ENCODE measurements around the gene SAXO1. TPM values are rescaled to one million over a fixed set of nuclear protein-coding genes. Genes with fewer than 3 reads are reported as not detected.

The SAXO1 gene
- total RNA-seq, 2 donors from 2014 or later, result not detected

DNA sequence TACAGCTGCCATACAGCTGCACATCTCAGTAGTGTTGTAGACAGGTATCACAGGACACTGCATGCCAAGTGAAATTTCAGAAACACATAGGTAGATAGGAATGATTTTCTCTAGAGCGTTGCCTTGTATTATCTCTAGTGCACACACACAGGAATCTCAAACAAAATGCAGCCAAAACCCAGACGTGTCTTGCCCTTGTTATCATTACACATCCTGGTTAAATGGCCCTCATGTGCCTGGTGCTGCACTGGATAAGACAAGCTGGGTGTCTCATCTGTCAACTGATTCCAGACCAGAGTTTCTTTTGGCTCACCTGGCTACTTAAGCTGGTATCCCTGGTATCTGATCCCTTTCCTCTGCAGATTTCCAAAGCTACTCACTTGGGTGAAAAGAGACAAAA, 59.7 kb downstream of the SAXO1 start:
- H3K4me1 ChIP-seq, result peaks cover 5% of the 10 kb centered on the region
- H3K27ac ChIP-seq, result no peak overlapping the region
- 74 to 83% methylated on average over 2 of the region's 2 CpGs for WGBS, 2 donors
- intact Hi-C loops (cut with DNase I), result no loop called here
- H3K4me3 ChIP-seq, result no peak overlapping the region
- no peaks in the 10 kb centered on the region for H3K9me3 ChIP-seq
- DNase-seq (no peak), ATAC-seq (no peak)
- TF ChIP-seq, protein P1, sequence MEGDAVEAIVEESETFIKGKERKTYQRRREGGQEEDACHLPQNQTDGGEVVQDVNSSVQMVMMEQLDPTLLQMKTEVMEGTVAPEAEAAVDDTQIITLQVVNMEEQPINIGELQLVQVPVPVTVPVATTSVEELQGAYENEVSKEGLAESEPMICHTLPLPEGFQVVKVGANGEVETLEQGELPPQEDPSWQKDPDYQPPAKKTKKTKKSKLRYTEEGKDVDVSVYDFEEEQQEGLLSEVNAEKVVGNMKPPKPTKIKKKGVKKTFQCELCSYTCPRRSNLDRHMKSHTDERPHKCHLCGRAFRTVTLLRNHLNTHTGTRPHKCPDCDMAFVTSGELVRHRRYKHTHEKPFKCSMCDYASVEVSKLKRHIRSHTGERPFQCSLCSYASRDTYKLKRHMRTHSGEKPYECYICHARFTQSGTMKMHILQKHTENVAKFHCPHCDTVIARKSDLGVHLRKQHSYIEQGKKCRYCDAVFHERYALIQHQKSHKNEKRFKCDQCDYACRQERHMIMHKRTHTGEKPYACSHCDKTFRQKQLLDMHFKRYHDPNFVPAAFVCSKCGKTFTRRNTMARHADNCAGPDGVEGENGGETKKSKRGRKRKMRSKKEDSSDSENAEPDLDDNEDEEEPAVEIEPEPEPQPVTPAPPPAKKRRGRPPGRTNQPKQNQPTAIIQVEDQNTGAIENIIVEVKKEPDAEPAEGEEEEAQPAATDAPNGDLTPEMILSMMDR (IDR thresholded peaks at IDR 0.05), result no peak
- no peak for TF ChIP-seq POLR2A (IDR thresholded peaks at IDR 0.05)
- H3K36me3 ChIP-seq (replicated peaks in 1 of 2; ENCODE audit: insufficient read depth in 1 of 2, low read depth in 2 of 2), result no peaks in the 10 kb centered on the region
- no peaks in the 10 kb centered on the region for H3K27me3 ChIP-seq

DNA sequence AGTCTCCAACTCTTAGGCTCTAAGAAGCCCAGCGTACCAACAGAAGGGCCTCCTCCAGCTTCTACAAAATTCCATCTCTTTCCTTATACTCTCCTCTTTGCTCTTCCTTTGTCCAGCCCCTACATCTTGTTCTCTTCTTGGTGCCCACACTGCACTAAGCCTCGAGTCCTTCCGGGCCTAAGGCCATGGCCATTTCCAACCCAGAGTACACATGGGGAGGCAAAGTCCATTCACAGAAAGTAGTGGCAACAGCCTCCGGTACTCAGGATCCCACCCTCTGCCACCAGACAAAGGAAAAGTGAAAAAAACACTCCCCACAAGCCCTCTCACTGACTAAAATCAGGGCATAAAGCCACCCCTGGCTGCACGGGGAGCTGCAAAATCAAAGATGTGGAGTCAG, 60.3 kb downstream of the SAXO1 start:
- Histone ChIP-seq H3K4me3 (no peak overlapping the region), H3K36me3 (replicated peaks in 1 of 2; ENCODE audit: insufficient read depth in 1 of 2, low read depth in 2 of 2) (no peaks in the 10 kb centered on the region), H3K27ac (no peak overlapping the region), H3K9me3 (peaks cover 0 to 4% (median 0%) of the 10 kb centered on the region in 3 donors), H3K4me1 (peaks cover 5% of the 10 kb centered on the region), H3K27me3 (no peaks in the 10 kb centered on the region)
- ATAC-seq (no peak), DNase-seq (no peak)
- 66 to 80% methylated on average over 5 of the region's 5 CpGs for WGBS, 2 donors
- intact Hi-C loops (cut with DNase I), result no loop called here
- no peak for TF ChIP-seq POLR2A (IDR thresholded peaks at IDR 0.05)
- TF ChIP-seq, protein P1 (IDR thresholded peaks at IDR 0.05), result no peak

DNA sequence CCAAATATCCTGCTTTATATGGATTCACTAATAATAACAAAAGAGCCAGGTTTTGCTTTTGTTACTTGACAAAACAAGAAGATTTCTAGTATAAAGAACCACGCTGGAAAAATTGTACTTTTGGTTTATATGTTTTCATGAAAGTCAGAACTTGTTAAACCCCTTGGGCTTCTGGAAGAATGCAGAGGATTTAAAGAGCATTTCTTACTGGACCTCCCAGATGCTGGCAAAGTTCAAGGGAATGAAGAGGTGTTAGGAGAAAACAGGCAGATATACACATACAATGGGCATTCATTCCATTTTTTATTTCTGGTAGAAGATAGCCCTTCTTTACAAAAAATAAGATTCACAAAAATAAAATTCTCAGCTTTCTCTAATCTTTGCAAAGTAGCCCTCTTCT, 61.1 kb downstream of the SAXO1 start:
- WGBS, 2 donors, result 78 to 81% methylated on average over 1 of the region's 1 CpG
- H3K36me3 ChIP-seq (replicated peaks in 1 of 2; ENCODE audit: insufficient read depth in 1 of 2, low read depth in 2 of 2), result no peaks in the 10 kb centered on the region
- H3K4me1 ChIP-seq, result peaks cover 3% of the 10 kb centered on the region
- H3K4me3 ChIP-seq, result no peak overlapping the region
- H3K9me3 ChIP-seq, result peaks cover 0 to 4% (median 0%) of the 10 kb centered on the region in 3 donors
- ATAC-seq, result no peak
- intact Hi-C loops (cut with DNase I), result no loop called here
- TF ChIP-seq POLR2A (IDR thresholded peaks at IDR 0.05), result no peak
- TF ChIP-seq, protein P1 (IDR thresholded peaks at IDR 0.05), result no peak
- H3K27ac ChIP-seq, result no peak overlapping the region
- H3K27me3 ChIP-seq, result no peaks in the 10 kb centered on the region
- DNase-seq, result no peak

DNA sequence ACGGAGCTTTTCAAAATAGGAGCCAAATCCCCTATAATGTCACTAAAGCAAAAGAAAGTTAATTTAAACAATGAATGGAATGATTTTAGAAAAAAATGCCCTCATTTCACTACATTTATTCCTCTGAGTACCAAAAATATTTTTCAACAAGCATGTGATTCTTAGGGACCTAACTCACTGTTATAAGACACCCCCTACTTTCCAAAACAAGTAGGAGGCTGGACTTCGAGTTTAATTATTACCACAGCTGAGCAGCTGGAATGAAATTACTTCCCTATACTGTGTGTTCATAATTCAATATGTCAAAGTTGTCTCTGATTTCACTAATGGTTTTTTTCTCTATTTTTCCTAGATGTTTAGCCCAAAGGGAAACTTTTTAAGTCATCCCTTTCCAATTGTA, 61.6 kb downstream of the SAXO1 start:
- H3K27me3 ChIP-seq, result no peaks in the 10 kb centered on the region
- no peak for DNase-seq
- no peaks in the 10 kb centered on the region for H3K36me3 ChIP-seq (replicated peaks in 1 of 2; ENCODE audit: insufficient read depth in 1 of 2, low read depth in 2 of 2)
- H3K4me1 ChIP-seq, result no peaks in the 10 kb centered on the region
- ATAC-seq, result no peak
- intact Hi-C loops (cut with DNase I), result no loop called here
- H3K27ac ChIP-seq, result no peak overlapping the region
- no peak for TF ChIP-seq POLR2A (IDR thresholded peaks at IDR 0.05)
- peaks cover 0 to 4% (median 0%) of the 10 kb centered on the region in 3 donors for H3K9me3 ChIP-seq
- H3K4me3 ChIP-seq, result no peak overlapping the region
- WGBS, 2 donors, result 20 to 46% methylated on average over 2 of the region's 2 CpGs

DNA sequence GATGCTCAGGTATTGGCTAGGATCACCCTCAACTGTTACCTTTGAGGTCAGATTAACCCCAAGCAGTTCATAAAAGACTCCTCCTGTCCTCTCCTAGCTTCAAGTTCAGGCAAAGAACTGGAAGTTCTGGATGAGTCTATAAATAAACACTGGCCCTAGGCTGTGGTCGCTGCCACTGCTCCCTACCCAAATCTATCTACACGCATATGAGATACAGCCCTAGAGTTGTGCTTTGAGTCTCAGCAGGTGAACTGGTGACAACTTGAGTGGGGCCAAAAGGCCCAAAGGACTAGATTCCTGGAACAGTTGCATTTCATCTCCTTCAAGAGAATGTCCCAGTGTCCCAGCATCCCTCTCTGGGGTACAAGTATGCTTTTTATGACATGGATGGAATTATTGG, 62.6 kb downstream of the SAXO1 start:
- H3K4me1 ChIP-seq, result no peaks in the 10 kb centered on the region
- DNase-seq (no peak), ATAC-seq (no peak)
- no peak for TF ChIP-seq POLR2A (IDR thresholded peaks at IDR 0.05)
- TF ChIP-seq, protein P1 (IDR thresholded peaks at IDR 0.05), result no peak
- no peak overlapping the region for H3K4me3 ChIP-seq
- WGBS, 2 donors, result 69 to 77% methylated on average over 2 of the region's 2 CpGs
- intact Hi-C loops (cut with DNase I), result no loop called here
- peaks cover 0 to 4% (median 0%) of the 10 kb centered on the region in 3 donors for H3K9me3 ChIP-seq
- H3K27ac ChIP-seq, result no peak overlapping the region
- H3K36me3 ChIP-seq (replicated peaks in 1 of 2; ENCODE audit: insufficient read depth in 1 of 2, low read depth in 2 of 2), result no peaks in the 10 kb centered on the region
- no peaks in the 10 kb centered on the region for H3K27me3 ChIP-seq

Measured in body of pancreas (tissue), 4 donors.